Fibroblast of lung (primary cell): ENCODE results near the gene TCAF1. TPM values are rescaled to one million over a fixed set of nuclear protein-coding genes. Genes with fewer than 3 reads are reported as not detected.

Experiments
- DNase-seq, 2 donors: peaks; one replicate each; pipeline versions ENCODE4 v3.0.0 to v3.0.0-alpha.2; 2010; ENCODE audit warnings: low read depth in 2 of 2
- H2AFZ ChIP-seq: 2 replicates; pipeline ENCODE4 v1.5.1; 2012; ENCODE audit warnings: low read length, control low read depth, inconsistent platforms
- H3K27ac ChIP-seq: 2 replicates; pipeline ENCODE4 v1.5.1; 2011; ENCODE audit warnings: low read length, control low read depth; ENCODE audit not compliant: insufficient read depth
- H3K27me3 ChIP-seq: 2 replicates; pipeline ENCODE4 v1.5.1; 2011; ENCODE audit warnings: mild to moderate bottlenecking, low read length; ENCODE audit not compliant: control insufficient read depth, insufficient read depth
- H3K36me3 ChIP-seq: 2 replicates; pipeline ENCODE4 v1.5.1; 2011; ENCODE audit warnings: low read length; ENCODE audit not compliant: control insufficient read depth, insufficient read depth
- H3K4me1 ChIP-seq: 2 replicates; pipeline ENCODE4 v1.5.1; 2011; ENCODE audit warnings: low read length; ENCODE audit not compliant: control insufficient read depth, insufficient read depth; ENCODE audit errors: extremely low read depth
- H3K4me2 ChIP-seq: 2 replicates; pipeline ENCODE4 v1.5.1; 2011; ENCODE audit warnings: low read length, control low read depth; ENCODE audit not compliant: insufficient read depth; ENCODE audit errors: extremely low read depth
- H3K4me3 ChIP-seq, 4 experiments: fragments of 200-600 bp in 1 of 4; sonication (generic) in 1 of 4; replicated peaks in 1 of 4; 2 replicates each; pipeline ENCODE4 v1.5.1; 2011 to 2016; ENCODE audit warnings: low read length in 4 of 4, low read depth in 3 of 4, mild to moderate bottlenecking in 3 of 4, control low read depth in 2 of 4, inconsistent platforms in 1 of 4, mixed read lengths in 1 of 4; ENCODE audit not compliant: insufficient read depth in 1 of 4; ENCODE audit errors: control extremely low read depth in 1 of 4
- H3K79me2 ChIP-seq: 2 replicates; pipeline ENCODE4 v1.5.1; 2012; ENCODE audit warnings: mild to moderate bottlenecking, low read length, inconsistent platforms; ENCODE audit not compliant: control insufficient read depth, insufficient read depth
- H3K9ac ChIP-seq: 2 replicates; pipeline ENCODE4 v1.5.1; 2011; ENCODE audit warnings: mild to moderate bottlenecking, low read length, control low read depth; ENCODE audit not compliant: insufficient read depth
- H3K9me3 ChIP-seq: 2 replicates; pipeline ENCODE4 v1.5.1; 2012; ENCODE audit warnings: low read depth, low read length; ENCODE audit not compliant: control insufficient read depth, insufficient read depth
- H4K20me1 ChIP-seq: 2 replicates; pipeline ENCODE4 v1.5.1; 2011; ENCODE audit warnings: low read length; ENCODE audit not compliant: control insufficient read depth, insufficient read depth; ENCODE audit errors: extremely low read depth
- CTCF ChIP-seq, 2 donors: IDR thresholded peaks in 1 of 2; conservative IDR thresholded peaks in 1 of 2; 1 replicate in 1 of 2; 2 replicates in 1 of 2; pipeline ENCODE4 v1.5.1; 2011 to 2012; ENCODE audit warnings: low read length in 2 of 2, control low read depth in 1 of 2, inconsistent platforms in 1 of 2, low read depth in 1 of 2, mild to moderate bottlenecking in 1 of 2
- EZH2 ChIP-seq: IDR thresholded peaks from 2 replicates; pipeline ENCODE4 v1.5.1; 2012; ENCODE audit warnings: low read length, control low read depth, mild to moderate bottlenecking; ENCODE audit errors: missing control alignments
- polyA minus RNA-seq: library from RNA; depleted of rRNA, polyadenylated mRNA; stranded (reverse); fragments of >200 nt; gene quantifications from 2 replicates; pipeline ENCODE4 v1.2.3, GENCODE V29; 2011; ENCODE audit warnings: low replicate concordance
- polyA plus RNA-seq, 2 donors: library from polyadenylated mRNA; depleted of rRNA in 1 of 2; stranded (reverse) in 1 of 2; unstranded in 1 of 2; fragments of >200 nt; gene quantifications; 2 replicates each; pipeline ENCODE4 v1.2.1, GENCODE V29; 2011 to 2012; ENCODE audit warnings: missing spikeins in 1 of 2
- total RNA-seq: library from RNA; depleted of rRNA; stranded (reverse); fragments of >200 nt; gene quantifications from 2 replicates; pipeline ENCODE4 v1.2.1, GENCODE V29; 2014

The TCAF1 gene
- total RNA-seq (46.5 and 65.6 TPM in 2 replicates), polyA plus RNA-seq (52.5 and 61.2 TPM in 2 replicates), polyA minus RNA-seq (221 and 245 TPM in 2 replicates)
- polyA plus RNA-seq (2012) = 52.2 and 66.1 TPM in 2 replicates

- no peaks in the 10 kb centered on the region for H3K27me3 ChIP-seq
- peak within 1 kb of the TSS; percentile 93 for H2AFZ ChIP-seq
- H4K20me1 ChIP-seq = no peaks in the 10 kb centered on the region
- TF ChIP-seq CTCF (conservative IDR thresholded peaks at IDR 0.05 in 1 of 2, IDR thresholded peaks at IDR 0.05 in 1 of 2; ENCODE audit: low read depth in 1 of 2, low read length in 2 of 2) = peak; percentile 36 to 45
- no peak for TF ChIP-seq EZH2
- H3K4me3 ChIP-seq = peak within 1 kb of the TSS; percentile 88 to 93 (median 91)
- no peaks in the 10 kb centered on the region for H3K36me3 ChIP-seq
- no peaks in the 10 kb centered on the region for H3K9me3 ChIP-seq
- peaks cover 40% of the 10 kb centered on the region for H3K79me2 ChIP-seq
- peak within 1 kb of the TSS; percentile 90 for H3K9ac ChIP-seq
- peaks cover 9% of the 10 kb centered on the region for H3K4me1 ChIP-seq
- H3K4me2 ChIP-seq = peak within 1 kb of the TSS; percentile 97
- H3K27ac ChIP-seq = peak within 1 kb of the TSS; percentile 91
- peak; percentile 94 to 95 for DNase-seq
Measured at GRCh38 chr7:143901668-143902331, at the start of gene TCAF1. Gene TCAF1 (minus strand): TSS chr7:143902176. CDS start chr7:143876608, 25,568 bp downstream.

DNA sequence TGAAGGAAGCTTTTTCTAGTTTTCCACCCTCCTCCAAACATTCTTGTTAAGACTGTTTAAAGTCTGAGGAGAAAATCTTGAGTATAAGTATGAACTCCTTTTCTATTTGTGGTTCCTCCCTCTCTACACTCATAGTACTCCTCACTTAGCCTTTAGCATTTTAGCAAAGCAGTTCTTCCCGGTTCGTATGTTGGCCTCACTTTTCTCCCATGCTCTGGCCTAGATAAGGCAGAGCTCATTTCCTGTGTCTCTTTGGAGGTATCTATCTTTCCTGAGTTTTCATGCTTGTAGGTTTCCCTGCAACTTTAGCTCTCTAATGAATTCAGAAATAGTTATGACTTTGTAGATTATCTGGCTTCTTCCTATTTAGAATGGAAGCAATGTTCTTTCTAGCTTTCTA is 46.8 kb upstream of the TCAF1 start:
- no peak overlapping the region for H3K27ac ChIP-seq
- H2AFZ ChIP-seq = no peak overlapping the region

DNA sequence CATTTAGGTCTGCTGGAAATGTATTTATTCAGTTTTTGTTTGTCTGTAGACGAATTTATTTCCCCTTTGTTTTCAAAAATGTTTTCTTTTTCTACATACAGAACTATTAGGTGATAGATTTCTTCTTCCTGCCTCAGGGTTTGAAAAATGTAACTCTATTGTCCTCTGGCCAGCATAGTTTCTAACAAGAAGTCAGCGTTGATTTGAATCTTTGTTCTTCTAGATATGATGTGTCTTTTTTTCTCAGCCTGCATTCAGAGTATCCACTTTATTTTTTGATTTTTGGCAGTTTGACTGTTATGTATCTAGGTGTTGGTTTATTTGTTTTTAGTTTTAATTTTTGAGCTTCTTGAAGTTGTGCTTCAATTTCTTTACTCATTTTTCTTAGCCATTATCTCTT is 45.1 kb upstream of the TCAF1 start:
- no peak for DNase-seq

More for the DNA sequence above, 46.8 kb upstream of the TCAF1 start:
- Histone ChIP-seq H3K79me2 (no peaks in the 10 kb centered on the region), H3K27me3 (no peaks in the 10 kb centered on the region), H4K20me1 (no peaks in the 10 kb centered on the region), H3K9me3 (no peaks in the 10 kb centered on the region), H3K9ac (no peak overlapping the region), H3K4me1 (no peaks in the 10 kb centered on the region), H3K4me3 (no peak overlapping the region), H3K36me3 (no peaks in the 10 kb centered on the region), H3K4me2 (no peak overlapping the region)
- TF ChIP-seq CTCF (conservative IDR thresholded peaks at IDR 0.05 in 1 of 2, IDR thresholded peaks at IDR 0.05 in 1 of 2; ENCODE audit: low read depth in 1 of 2, low read length in 2 of 2) = no peak
- no peak for TF ChIP-seq EZH2
- no peak for DNase-seq

More for the DNA sequence above, 45.1 kb upstream of the TCAF1 start:
- no peak overlapping the region for H3K27ac ChIP-seq
- H3K4me1 ChIP-seq = no peaks in the 10 kb centered on the region
- no peaks in the 10 kb centered on the region for H3K27me3 ChIP-seq
- no peak overlapping the region for H3K4me3 ChIP-seq
- no peaks in the 10 kb centered on the region for H3K36me3 ChIP-seq
- H3K9me3 ChIP-seq = no peaks in the 10 kb centered on the region
- no peak overlapping the region for H2AFZ ChIP-seq
- TF ChIP-seq EZH2 (no peak), CTCF (conservative IDR thresholded peaks at IDR 0.05 in 1 of 2, IDR thresholded peaks at IDR 0.05 in 1 of 2; ENCODE audit: low read depth in 1 of 2, low read length in 2 of 2) (no peak)
- no peaks in the 10 kb centered on the region for H4K20me1 ChIP-seq
- H3K79me2 ChIP-seq = no peaks in the 10 kb centered on the region
- no peak overlapping the region for H3K9ac ChIP-seq
- no peak overlapping the region for H3K4me2 ChIP-seq
